ENCODE measurements around the gene HAPSTR1.

DNA sequence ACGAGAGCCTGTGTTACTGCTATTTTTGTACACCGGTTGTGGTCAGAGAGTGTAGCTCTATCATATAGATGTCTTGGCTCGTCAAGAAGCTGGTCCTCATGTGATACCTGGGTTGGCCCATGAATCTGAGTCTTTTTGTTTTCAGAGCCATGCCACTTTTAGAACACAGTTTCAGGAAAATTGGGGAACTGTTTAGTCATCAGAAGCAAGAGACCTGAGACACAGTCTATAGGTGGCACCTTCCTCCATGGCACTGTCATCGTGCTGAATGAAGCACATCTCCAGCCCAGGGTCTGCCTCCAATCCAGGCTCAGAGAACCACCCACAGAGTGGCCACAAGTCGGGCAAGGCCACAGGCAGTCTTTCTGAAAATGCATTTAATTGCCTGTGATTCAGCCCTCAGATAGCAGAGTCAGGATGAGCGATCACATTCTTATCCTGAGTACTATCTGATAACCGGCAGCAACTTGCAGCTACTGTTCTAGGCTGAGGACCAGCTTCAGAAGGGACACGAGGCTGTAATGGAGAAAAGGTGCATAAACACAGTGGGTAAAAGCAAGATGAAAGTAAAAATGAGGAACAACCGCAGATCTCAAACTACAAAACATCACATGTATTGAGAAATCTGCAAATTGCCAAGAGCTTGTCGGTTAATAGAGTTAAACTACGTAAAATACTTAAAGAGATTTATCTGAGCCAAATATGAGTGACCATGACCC, 14.2 kb upstream of the HAPSTR1 start:
- TF ChIP-seq, protein P1, sequence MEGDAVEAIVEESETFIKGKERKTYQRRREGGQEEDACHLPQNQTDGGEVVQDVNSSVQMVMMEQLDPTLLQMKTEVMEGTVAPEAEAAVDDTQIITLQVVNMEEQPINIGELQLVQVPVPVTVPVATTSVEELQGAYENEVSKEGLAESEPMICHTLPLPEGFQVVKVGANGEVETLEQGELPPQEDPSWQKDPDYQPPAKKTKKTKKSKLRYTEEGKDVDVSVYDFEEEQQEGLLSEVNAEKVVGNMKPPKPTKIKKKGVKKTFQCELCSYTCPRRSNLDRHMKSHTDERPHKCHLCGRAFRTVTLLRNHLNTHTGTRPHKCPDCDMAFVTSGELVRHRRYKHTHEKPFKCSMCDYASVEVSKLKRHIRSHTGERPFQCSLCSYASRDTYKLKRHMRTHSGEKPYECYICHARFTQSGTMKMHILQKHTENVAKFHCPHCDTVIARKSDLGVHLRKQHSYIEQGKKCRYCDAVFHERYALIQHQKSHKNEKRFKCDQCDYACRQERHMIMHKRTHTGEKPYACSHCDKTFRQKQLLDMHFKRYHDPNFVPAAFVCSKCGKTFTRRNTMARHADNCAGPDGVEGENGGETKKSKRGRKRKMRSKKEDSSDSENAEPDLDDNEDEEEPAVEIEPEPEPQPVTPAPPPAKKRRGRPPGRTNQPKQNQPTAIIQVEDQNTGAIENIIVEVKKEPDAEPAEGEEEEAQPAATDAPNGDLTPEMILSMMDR (conservative IDR thresholded peaks at IDR 0.05; ENCODE audit: low read length) = no peak
- no peak for TF ChIP-seq EZH2phosphoT487 (IDR thresholded peaks at IDR 0.05; ENCODE audit: borderline replicate concordance)

All from Loucy (cell line).